ENCODE results near the gene TMEM116.

DNA sequence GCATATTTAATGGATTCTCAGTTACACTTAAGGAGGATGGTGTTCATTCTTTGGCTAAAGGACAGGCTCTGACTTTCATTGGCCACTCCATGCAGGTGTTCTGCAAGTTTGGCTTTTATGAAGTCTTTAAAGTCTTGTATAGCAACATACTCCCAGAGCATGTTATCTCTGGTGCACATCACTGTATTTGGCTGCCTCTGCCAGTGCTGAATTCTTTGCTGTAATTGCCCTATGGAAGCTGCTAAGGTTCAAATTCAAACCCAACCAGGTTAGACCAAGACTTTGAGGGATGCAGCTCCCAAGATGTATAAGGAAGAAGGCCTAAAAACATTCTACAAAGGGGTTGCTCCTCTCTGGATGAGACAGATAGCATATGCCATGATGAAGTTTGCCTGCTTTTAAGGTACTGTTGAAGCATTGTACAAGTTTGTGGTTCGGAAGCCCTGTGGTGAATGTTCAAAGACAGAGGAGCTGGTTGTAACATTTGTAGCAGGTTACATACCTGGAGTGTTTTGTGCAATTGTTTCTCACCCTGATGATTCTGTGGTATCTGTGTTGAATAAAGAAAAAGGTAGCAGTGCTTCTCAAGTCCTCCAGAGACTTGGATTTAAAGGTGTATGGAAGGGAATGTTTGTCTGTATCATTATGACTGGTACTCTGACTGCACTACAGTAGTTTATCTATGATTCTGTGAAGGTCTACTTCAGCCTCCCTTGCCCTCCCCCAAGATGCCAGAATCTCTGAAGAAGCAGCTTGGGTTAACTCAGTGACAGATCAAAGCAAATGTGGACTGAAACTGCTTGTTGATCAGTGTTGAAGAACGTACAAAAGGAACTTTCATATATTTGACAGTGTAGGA lies 19.4 kb downstream of the TMEM116 start:
- TF ChIP-seq, protein P1, sequence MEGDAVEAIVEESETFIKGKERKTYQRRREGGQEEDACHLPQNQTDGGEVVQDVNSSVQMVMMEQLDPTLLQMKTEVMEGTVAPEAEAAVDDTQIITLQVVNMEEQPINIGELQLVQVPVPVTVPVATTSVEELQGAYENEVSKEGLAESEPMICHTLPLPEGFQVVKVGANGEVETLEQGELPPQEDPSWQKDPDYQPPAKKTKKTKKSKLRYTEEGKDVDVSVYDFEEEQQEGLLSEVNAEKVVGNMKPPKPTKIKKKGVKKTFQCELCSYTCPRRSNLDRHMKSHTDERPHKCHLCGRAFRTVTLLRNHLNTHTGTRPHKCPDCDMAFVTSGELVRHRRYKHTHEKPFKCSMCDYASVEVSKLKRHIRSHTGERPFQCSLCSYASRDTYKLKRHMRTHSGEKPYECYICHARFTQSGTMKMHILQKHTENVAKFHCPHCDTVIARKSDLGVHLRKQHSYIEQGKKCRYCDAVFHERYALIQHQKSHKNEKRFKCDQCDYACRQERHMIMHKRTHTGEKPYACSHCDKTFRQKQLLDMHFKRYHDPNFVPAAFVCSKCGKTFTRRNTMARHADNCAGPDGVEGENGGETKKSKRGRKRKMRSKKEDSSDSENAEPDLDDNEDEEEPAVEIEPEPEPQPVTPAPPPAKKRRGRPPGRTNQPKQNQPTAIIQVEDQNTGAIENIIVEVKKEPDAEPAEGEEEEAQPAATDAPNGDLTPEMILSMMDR (IDR thresholded peaks at IDR 0.05; ENCODE audit: low read depth, low read length, poor library complexity, severe bottlenecking) = no peak
- no peak for TF ChIP-seq EZH2phosphoT487 (IDR thresholded peaks at IDR 0.05; ENCODE audit: borderline replicate concordance, low read length)

Measured in DOHH2 (cell line).